Body of pancreas (tissue), 4 donors: ENCODE results near the gene PARP12.

Source experiments
- CTCF ChIP-seq, 7 experiments: fragments of 450-650 bp in 4 of 7; fragments of 200-600 bp in 3 of 7; sonication (generic) in 3 of 7; IDR thresholded peaks; one replicate each; pipeline ENCODE4 v1.5.1; 2016 to 2019; ENCODE audit warnings: antibody characterized with exemption in 7 of 7
- POLR2A ChIP-seq, 3 donors: fragments of 450-650 bp; IDR thresholded peaks; one replicate each; pipeline ENCODE4 v1.6.1; 2016; ENCODE audit warnings: antibody characterized with exemption in 3 of 3, mild to moderate bottlenecking in 2 of 3

GRCh38 chr7:140031364-140031763, 31.4 kb downstream of the PARP12 start:
- TF ChIP-seq CTCF (IDR thresholded peaks at IDR 0.05): no peak
- TF ChIP-seq POLR2A (IDR thresholded peaks at IDR 0.05): no peak
